Tibial artery (tissue), 4 donors: ENCODE results near the gene CYB5A.

ENCODE experiments used
- DNase-seq, 2 donors: peaks; one replicate each; pipeline ENCODE4 v3.0.0-alpha.2; 2019
- H3K27ac ChIP-seq, 2 donors: fragments of 200-600 bp; sonication (generic) in 1 of 2; 1 replicate in 1 of 2; 2 replicates in 1 of 2; pipeline ENCODE4 v1.5.1; 2018 to 2019; ENCODE audit warnings: mild to moderate bottlenecking in 1 of 2
- H3K27me3 ChIP-seq, 2 donors: fragments of 200-600 bp; sonication (generic) in 1 of 2; one replicate each; pipeline versions ENCODE4 v1.5.1 to v1.6.0; 2016 to 2019
- H3K36me3 ChIP-seq, 3 donors: fragments of 200-600 bp; sonication (generic) in 2 of 3; one replicate each; pipeline ENCODE4 v1.5.1; 2016 to 2019; ENCODE audit warnings: mild to moderate bottlenecking in 2 of 3
- H3K4me1 ChIP-seq, 4 donors: fragments of 200-600 bp; sonication (generic) in 2 of 4; 1 replicate in 3 of 4; 2 replicates in 1 of 4; pipeline ENCODE4 v1.5.1; 2016 to 2019
- H3K4me3 ChIP-seq, 2 donors: fragments of 200-600 bp; sonication (generic) in 1 of 2; 1 replicate in 1 of 2; 2 replicates in 1 of 2; pipeline ENCODE4 v1.5.1; 2018 to 2019; ENCODE audit warnings: mild to moderate bottlenecking in 2 of 2
- H3K9me3 ChIP-seq, 3 donors: fragments of 200-600 bp; sonication (generic) in 1 of 3; one replicate each; pipeline ENCODE4 v1.5.1; 2016 to 2019
- intact Hi-C: fragments of 100-400 bp; cut with DNase I; formaldehyde crosslinking; loops from one replicate; pipeline ENCODE4 v1.15.0; 2023; ENCODE audit warnings: low total_unique reads
- TF ChIP-seq, protein P1 (sequence below), 2 experiments: fragments of 200-600 bp in 1 of 2; fragments of 450-650 bp in 1 of 2; IDR thresholded peaks; one replicate each; pipeline ENCODE4 v1.5.1; 2017 to 2019; ENCODE audit warnings: antibody characterized with exemption in 2 of 2, mild to moderate bottlenecking in 1 of 2, moderate library complexity in 1 of 2

Gene CYB5A

DNA sequence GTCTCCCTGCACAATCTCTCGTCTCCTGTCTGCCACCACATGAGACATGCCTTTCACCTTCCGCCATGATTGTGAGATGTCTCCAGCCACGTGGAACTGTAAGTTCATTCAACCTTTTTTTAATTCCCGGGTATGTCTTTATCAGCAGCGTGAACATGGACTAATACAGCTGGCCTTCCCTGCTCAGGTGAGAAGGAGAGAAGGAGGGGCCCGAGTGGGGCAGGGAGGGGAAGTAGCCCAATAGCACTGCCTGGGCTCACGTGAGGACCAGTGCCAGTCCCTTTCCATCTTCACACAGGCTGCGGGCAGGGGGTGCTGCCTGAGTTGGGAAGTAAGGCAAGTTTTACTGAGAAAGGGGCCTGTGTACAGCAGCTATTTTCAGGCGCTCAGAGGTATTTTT lies 70.7 kb downstream of the CYB5A start:
- no peak for DNase-seq
- no peaks in the 10 kb centered on the region for H3K27me3 ChIP-seq
- intact Hi-C loops, result no loop called here
- no peaks in the 10 kb centered on the region for H3K36me3 ChIP-seq
- TF ChIP-seq, protein P1, sequence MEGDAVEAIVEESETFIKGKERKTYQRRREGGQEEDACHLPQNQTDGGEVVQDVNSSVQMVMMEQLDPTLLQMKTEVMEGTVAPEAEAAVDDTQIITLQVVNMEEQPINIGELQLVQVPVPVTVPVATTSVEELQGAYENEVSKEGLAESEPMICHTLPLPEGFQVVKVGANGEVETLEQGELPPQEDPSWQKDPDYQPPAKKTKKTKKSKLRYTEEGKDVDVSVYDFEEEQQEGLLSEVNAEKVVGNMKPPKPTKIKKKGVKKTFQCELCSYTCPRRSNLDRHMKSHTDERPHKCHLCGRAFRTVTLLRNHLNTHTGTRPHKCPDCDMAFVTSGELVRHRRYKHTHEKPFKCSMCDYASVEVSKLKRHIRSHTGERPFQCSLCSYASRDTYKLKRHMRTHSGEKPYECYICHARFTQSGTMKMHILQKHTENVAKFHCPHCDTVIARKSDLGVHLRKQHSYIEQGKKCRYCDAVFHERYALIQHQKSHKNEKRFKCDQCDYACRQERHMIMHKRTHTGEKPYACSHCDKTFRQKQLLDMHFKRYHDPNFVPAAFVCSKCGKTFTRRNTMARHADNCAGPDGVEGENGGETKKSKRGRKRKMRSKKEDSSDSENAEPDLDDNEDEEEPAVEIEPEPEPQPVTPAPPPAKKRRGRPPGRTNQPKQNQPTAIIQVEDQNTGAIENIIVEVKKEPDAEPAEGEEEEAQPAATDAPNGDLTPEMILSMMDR (IDR thresholded peaks at IDR 0.05), result no peak
- no peaks in the 10 kb centered on the region for H3K4me1 ChIP-seq
- H3K4me3 ChIP-seq, result no peak overlapping the region
- no peak overlapping the region for H3K27ac ChIP-seq
- no peaks in the 10 kb centered on the region for H3K9me3 ChIP-seq

DNA sequence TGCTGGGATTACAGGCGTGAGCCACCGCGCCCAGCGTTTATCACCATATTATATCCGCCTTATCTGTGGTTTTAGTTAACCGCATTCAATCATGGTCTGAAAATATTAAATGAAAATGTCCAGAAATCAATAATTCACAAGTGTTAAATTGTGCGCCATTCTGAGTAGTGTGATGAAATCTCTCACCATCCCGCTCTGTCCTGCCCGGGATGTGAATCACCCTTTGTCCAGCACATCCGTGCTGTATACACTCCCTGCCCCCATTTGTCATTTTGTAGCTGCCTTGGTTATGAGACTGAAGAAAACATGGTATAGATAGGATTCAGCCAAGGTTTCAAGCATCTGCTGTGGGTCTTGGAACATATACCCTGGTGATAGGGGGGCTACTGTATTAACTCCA lies 72.7 kb downstream of the CYB5A start:
- DNase-seq, result no peak
- Histone ChIP-seq H3K27me3 (peaks cover 0 to 5% of the 10 kb centered on the region in 2 donors), H3K36me3 (no peaks in the 10 kb centered on the region), H3K4me1 (no peaks in the 10 kb centered on the region), H3K9me3 (no peaks in the 10 kb centered on the region), H3K4me3 (no peak overlapping the region), H3K27ac (no peak overlapping the region)
- TF ChIP-seq, protein P1 (IDR thresholded peaks at IDR 0.05), result no peak
- intact Hi-C loops, result no loop called here

DNA sequence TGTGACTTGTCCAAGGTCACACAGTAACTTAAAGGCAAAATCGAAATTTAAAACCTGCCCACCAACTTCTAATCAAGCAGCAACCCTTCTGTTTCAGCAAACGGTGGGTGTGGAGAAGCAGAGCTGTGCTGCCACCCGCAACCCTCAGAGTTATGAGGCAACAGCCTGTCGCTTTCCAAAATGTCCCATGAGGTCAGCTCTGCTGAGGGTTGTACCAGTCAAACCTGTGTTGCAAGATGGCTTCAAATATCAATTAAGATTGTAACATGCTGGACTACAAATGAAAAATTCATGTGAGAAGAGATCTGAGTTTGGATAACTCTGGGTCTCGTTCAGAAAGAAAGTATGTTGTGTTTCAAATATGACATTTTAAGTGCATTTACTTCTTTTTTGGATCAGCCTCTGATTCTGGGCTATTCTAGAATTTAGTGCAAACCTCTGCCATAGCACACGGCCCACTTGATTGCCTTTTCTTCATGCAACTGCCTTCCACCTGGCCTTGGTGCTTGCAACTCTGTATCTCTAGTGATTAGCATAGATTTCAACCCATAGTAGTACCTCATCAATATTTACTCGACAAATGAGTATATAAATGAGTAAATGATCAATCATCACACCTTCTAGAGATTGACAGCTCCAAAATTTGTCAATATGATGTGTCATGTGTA lies 74.2 kb downstream of the CYB5A start:
- peaks cover 0 to 5% of the 10 kb centered on the region in 2 donors for H3K27me3 ChIP-seq
- no peak overlapping the region for H3K27ac ChIP-seq
- intact Hi-C loops, result no loop called here
- H3K9me3 ChIP-seq, result no peaks in the 10 kb centered on the region
- no peak for DNase-seq
- no peak overlapping the region for H3K4me3 ChIP-seq
- no peaks in the 10 kb centered on the region for H3K36me3 ChIP-seq
- TF ChIP-seq, protein P1 (IDR thresholded peaks at IDR 0.05), result no peak
- no peaks in the 10 kb centered on the region for H3K4me1 ChIP-seq

DNA sequence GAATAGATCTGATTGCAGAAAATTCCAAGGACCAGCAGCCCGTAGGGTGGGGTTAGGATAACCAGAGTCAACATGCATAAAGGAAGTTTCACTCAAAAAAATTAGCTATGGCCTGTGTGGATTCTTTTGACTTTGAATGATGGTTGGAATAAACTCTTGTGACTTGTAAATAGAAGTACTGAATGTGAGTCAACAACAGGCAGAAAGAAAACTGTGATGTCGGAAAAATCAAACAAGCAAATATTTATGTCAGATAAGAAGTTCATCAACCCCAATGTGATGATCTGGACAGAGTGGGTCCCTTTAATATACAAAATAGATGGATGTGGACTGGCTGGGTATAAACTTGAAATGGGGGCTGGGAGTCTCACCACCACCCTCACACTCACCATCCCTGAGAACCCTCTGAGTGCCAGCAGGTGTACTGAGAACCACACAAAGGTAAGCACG lies 75.1 kb downstream of the CYB5A start:
- Histone ChIP-seq H3K27me3 (peaks cover 0 to 5% of the 10 kb centered on the region in 2 donors), H3K36me3 (no peaks in the 10 kb centered on the region), H3K27ac (no peak overlapping the region), H3K9me3 (no peaks in the 10 kb centered on the region), H3K4me3 (no peak overlapping the region), H3K4me1 (no peaks in the 10 kb centered on the region)
- TF ChIP-seq, protein P1 (IDR thresholded peaks at IDR 0.05), result no peak
- DNase-seq, result no peak
- intact Hi-C loops, result no loop called here

DNA sequence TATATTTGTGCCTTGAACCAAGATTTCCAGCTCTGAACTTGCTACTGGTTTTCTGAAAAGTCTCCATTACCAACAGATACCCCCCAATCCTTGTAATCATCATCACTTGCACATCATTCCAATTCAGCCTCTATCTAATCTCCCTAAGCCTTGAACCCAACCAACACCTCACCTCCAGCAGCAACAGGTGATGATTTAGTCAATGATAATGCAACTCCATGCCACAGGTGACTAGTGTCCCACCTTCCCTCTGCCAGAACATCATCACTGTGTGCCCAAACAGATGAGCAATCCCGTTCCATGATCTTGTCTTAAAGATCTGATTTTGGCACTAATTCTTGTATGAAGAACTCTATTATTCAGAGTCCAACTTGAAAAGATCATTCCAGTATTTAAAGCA lies 75.9 kb downstream of the CYB5A start:
- H3K27me3 ChIP-seq, result peaks cover 0 to 5% of the 10 kb centered on the region in 2 donors
- intact Hi-C loops, result no loop called here
- TF ChIP-seq, protein P1 (IDR thresholded peaks at IDR 0.05), result no peak
- DNase-seq, result no peak
- H3K9me3 ChIP-seq, result no peaks in the 10 kb centered on the region
- H3K4me1 ChIP-seq, result no peaks in the 10 kb centered on the region
- no peak overlapping the region for H3K4me3 ChIP-seq
- no peaks in the 10 kb centered on the region for H3K36me3 ChIP-seq
- no peak overlapping the region for H3K27ac ChIP-seq
